OCI-LY3 (cell line): ENCODE results near the gene PPEF1.
A peak's percentile ranks its signal among the peaks of the same experiment; 100 is the strongest.

ENCODE experiments used
- H2AFZ ChIP-seq: fragments of 200-600, 300-600 bp; shearing (Covaris generic); 2 replicates; pipeline ENCODE4 v1.6.0; 2014; ENCODE audit warnings: antibody characterized with exemption, low read depth, low read length
- H3K27ac ChIP-seq: fragments of 200-600, 300-600 bp; sonication (generic); 2 replicates; pipeline ENCODE4 v1.5.1; 2014; ENCODE audit warnings: mild to moderate bottlenecking, low read length, moderate library complexity, mixed read lengths
- H3K27me3 ChIP-seq: fragments of 200-600, 300-600 bp; sonication (generic); 2 replicates; pipeline ENCODE4 v1.6.1; 2014; ENCODE audit warnings: low read depth, low read length, mixed read lengths
- H3K36me3 ChIP-seq: fragments of 200-600, 300-600 bp; sonication (generic); replicated peaks from 2 replicates; pipeline ENCODE3; 2014; ENCODE audit warnings: low read depth, low read length, mixed read lengths
- H3K4me1 ChIP-seq: fragments of 300-600, 200-600 bp; sonication (generic); 2 replicates; pipeline ENCODE4 v1.6.1; 2014; ENCODE audit warnings: low read length, mixed read lengths
- H3K4me2 ChIP-seq: fragments of 200-600, 300-600 bp; sonication (generic); 2 replicates; pipeline ENCODE4 v1.6.1; 2014; ENCODE audit warnings: low read length, mixed read lengths
- H3K4me3 ChIP-seq: fragments of 300-600, 200-600 bp; sonication (generic); 2 replicates; pipeline ENCODE4 v1.5.1; 2014; ENCODE audit warnings: antibody characterized with exemption, mild to moderate bottlenecking, low read length, moderate library complexity
- H3K79me2 ChIP-seq: fragments of 300-600, 200-600 bp; shearing (Covaris generic); 2 replicates; pipeline ENCODE4 v1.6.1; 2014; ENCODE audit warnings: mild to moderate bottlenecking, low read length, mixed read lengths
- H3K9ac ChIP-seq: fragments of 300-600, 200-600 bp; shearing (Covaris generic); 2 replicates; pipeline ENCODE4 v1.6.0; 2014; ENCODE audit warnings: mild to moderate bottlenecking, low read length, moderate library complexity
- H3K9me3 ChIP-seq: fragments of 200-600, 300-600 bp; shearing (Covaris generic); 2 replicates; pipeline ENCODE4 v1.6.1; 2014; ENCODE audit warnings: low read length, mixed read lengths; ENCODE audit not compliant: insufficient read depth
- H4K20me1 ChIP-seq: fragments of 200-600, 300-600 bp; sonication (generic); 2 replicates; pipeline ENCODE4 v1.6.1; 2016; ENCODE audit warnings: low read length, mixed read lengths; ENCODE audit not compliant: insufficient read depth
- EZH2phosphoT487 ChIP-seq: fragments of 200-600 bp; shearing (Covaris generic); IDR thresholded peaks from 2 replicates; pipeline ENCODE4 v1.6.1; 2018; ENCODE audit warnings: antibody characterized with exemption, mixed run types, low read depth
- TF ChIP-seq, protein P1 (sequence below): fragments of 200-600, 300-600 bp; sonication (generic); IDR thresholded peaks from 2 replicates; pipeline ENCODE4 v1.5.1; 2014; ENCODE audit warnings: antibody characterized with exemption, low read length, low read depth

The PPEF1 gene

DNA sequence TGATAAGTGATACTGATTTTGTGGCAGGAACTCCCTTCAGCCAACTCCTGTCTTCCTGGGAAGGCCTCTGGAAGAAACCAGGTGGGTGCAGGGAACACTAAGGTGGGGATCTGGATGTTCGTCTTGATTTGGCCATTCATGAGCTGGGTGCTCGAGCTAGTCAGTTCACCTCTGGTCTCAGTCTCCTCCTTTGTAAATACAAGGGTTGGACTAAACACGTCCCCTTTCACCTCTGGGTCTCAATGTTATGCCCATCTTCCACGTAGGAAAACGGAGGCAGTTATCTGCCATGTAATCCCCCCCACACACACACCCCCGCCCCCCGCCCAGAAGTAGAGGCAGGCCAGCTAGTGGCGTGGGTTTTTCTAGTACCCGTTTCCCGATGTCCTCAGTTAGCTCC lies 31.4 kb upstream of the PPEF1 start:
- no peaks in the 10 kb centered on the region for H4K20me1 ChIP-seq
- H3K4me3 ChIP-seq, result peak overlapping the region; percentile 98

DNA sequence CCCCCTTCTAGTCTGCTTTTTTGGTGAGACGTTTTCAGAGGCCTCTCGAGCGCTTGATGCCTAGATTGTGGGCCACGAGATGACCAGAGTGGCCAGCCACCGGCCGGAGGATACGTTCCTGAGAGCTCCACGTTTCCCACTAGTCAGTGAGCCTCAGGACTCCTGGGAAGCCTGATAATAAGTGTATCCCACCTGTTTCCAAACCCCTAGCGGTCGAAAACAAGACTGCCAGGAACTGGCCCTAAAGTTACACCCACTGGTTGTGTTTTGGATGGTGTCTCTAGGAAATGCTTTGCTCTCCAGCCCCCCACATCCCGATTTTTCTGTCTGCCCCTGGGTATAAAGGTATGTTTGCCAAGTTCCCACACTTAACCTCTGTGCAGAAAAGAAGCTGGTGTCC lies 31.0 kb upstream of the PPEF1 start:
- Histone ChIP-seq H3K4me1 (peaks cover 6% of the 10 kb centered on the region), H2AFZ (no peak overlapping the region), H3K9me3 (no peaks in the 10 kb centered on the region), H3K27me3 (no peaks in the 10 kb centered on the region), H3K4me3 (no peak overlapping the region), H3K79me2 (no peaks in the 10 kb centered on the region), H3K36me3 (no peaks in the 10 kb centered on the region), H4K20me1 (no peaks in the 10 kb centered on the region), H3K9ac (no peak overlapping the region), H3K27ac (no peak overlapping the region), H3K4me2 (no peak overlapping the region)
- no peak for TF ChIP-seq EZH2phosphoT487
- TF ChIP-seq, protein P1, sequence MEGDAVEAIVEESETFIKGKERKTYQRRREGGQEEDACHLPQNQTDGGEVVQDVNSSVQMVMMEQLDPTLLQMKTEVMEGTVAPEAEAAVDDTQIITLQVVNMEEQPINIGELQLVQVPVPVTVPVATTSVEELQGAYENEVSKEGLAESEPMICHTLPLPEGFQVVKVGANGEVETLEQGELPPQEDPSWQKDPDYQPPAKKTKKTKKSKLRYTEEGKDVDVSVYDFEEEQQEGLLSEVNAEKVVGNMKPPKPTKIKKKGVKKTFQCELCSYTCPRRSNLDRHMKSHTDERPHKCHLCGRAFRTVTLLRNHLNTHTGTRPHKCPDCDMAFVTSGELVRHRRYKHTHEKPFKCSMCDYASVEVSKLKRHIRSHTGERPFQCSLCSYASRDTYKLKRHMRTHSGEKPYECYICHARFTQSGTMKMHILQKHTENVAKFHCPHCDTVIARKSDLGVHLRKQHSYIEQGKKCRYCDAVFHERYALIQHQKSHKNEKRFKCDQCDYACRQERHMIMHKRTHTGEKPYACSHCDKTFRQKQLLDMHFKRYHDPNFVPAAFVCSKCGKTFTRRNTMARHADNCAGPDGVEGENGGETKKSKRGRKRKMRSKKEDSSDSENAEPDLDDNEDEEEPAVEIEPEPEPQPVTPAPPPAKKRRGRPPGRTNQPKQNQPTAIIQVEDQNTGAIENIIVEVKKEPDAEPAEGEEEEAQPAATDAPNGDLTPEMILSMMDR, result no peak

More for the DNA sequence above, 31.4 kb upstream of the PPEF1 start:
- no peaks in the 10 kb centered on the region for H3K36me3 ChIP-seq
- H3K9ac ChIP-seq, result no peak overlapping the region
- H3K9me3 ChIP-seq, result no peaks in the 10 kb centered on the region
- no peak overlapping the region for H2AFZ ChIP-seq
- peaks cover 6% of the 10 kb centered on the region for H3K4me1 ChIP-seq
- H3K4me2 ChIP-seq, result peak overlapping the region; percentile 80
- H3K27me3 ChIP-seq, result no peaks in the 10 kb centered on the region
- no peaks in the 10 kb centered on the region for H3K79me2 ChIP-seq
- no peak overlapping the region for H3K27ac ChIP-seq
- TF ChIP-seq, protein P1, result no peak
- no peak for TF ChIP-seq EZH2phosphoT487

DNA sequence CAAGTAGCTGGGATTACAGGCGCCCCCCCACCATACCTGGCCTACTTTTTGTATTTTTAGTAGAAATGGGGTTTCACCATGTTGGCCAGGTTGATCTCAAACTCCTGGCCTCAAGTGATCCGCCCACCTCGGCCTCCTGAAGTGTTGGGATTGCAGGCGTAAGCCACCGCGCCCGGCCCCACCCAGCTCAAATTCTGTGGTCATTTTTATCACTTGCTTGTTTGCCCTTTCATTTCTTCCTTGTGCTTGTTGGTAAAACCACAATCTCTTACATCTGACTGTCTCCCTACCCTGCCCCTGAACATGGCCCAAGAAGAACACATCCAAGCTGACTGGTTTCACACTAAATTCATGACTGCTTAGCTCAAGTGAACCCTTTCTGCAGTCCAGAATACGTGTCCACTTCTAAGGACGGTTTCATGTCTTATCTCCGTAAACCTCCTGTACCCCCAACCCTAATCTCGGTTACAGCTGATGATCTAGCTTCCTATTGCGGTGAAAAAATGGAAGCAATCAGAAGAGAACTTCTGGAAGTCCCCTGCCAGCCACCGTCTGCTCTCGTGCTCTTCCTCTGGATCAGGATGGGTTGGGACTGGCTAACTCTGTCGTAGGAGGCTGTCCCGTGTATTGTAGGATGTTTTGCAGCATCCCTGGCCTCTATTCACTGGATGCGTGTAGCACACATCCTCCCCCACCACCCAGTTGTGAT lies 30.1 kb upstream of the PPEF1 start:
- no peak overlapping the region for H3K27ac ChIP-seq
- H3K4me3 ChIP-seq, result no peak overlapping the region
- no peaks in the 10 kb centered on the region for H3K79me2 ChIP-seq
- H3K4me2 ChIP-seq, result no peak overlapping the region
- no peaks in the 10 kb centered on the region for H3K36me3 ChIP-seq
- no peak overlapping the region for H3K9ac ChIP-seq
- no peak overlapping the region for H2AFZ ChIP-seq
- no peaks in the 10 kb centered on the region for H3K9me3 ChIP-seq
- no peak for TF ChIP-seq EZH2phosphoT487
- TF ChIP-seq, protein P1, result no peak
- H3K4me1 ChIP-seq, result peaks cover 6% of the 10 kb centered on the region
- no peaks in the 10 kb centered on the region for H4K20me1 ChIP-seq
- H3K27me3 ChIP-seq, result no peaks in the 10 kb centered on the region

DNA sequence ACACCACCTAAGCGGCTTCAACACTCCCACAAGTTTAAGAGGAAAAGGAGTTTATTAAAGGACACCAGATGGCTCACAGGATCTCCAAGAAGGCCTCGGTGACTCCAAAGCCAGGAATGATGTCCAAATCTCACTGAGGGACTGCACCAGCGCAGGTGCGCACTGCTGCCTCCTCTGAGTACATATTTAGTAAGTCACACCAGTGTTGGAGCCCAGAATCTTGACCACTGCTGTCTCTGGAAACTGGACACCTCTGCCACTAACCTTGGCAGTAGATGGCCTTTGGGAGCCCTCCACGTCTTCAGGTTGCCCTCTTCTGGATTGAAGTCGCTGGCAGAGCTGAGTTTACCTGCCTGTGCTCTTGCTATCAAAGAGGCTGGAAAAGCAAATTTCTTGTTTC lies 25.4 kb upstream of the PPEF1 start:
- Histone ChIP-seq H3K79me2 (no peaks in the 10 kb centered on the region), H2AFZ (no peak overlapping the region), H3K9ac (no peak overlapping the region), H3K4me2 (no peak overlapping the region), H3K9me3 (no peaks in the 10 kb centered on the region), H3K4me1 (peaks cover 17% of the 10 kb centered on the region), H4K20me1 (no peaks in the 10 kb centered on the region), H3K36me3 (no peaks in the 10 kb centered on the region), H3K4me3 (no peak overlapping the region), H3K27me3 (no peaks in the 10 kb centered on the region), H3K27ac (no peak overlapping the region)
- TF ChIP-seq, protein P1, result no peak
- TF ChIP-seq EZH2phosphoT487, result no peak
